ENCODE measurements around the gene KAT7. TPM values are rescaled to one million over a fixed set of nuclear protein-coding genes. Genes with fewer than 3 reads are reported as not detected.

Gene KAT7
- total and polyA plus RNA-seq, 4 donors, result 8.7 to 87.5 (median 35.7) TPM

DNA sequence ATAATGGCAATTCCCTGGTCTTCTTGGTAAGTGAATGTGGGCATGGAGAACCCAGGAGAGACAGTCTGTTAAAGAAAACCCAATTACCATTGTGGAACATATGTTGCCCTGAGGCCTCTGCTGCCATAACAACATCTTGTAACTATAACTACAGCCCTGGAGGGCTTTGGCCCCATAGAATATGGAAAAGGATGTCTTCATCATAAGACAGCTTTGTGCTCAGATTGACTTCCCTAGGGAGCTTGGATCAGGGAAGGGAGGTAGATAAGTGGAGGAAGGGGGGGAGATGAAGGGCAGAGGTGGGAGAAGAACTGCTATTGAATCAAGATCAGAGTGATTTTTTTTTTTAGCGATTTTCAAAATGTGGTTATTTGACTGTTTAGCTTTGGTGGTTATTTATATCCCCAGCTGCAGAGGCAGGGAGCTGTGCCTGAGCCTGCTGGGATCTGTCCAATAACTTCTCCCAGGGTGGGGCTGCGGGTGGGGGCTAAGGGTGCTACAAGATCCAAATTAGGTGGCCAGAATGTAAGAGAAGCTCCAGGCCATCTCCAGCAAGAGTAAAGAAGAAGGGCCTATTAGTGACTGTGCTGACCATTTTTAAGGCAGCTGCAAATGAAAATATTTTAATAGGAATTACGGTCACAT, 5.3 kb upstream of the KAT7 start:
- Histone ChIP-seq H3K27ac (ENCODE audit: low read depth in 1 of 2, low read length in 1 of 2) (peak overlapping the region in 1 of 2 donors; percentile 52), H3K36me3 (ENCODE audit: control insufficient read depth in 4 of 4, insufficient read depth in 4 of 4, low read length in 4 of 4) (no peaks in the 10 kb centered on the region), H3K4me3 (no peak overlapping the region), H3K9ac (ENCODE audit: insufficient read depth in 1 of 2, low read length in 2 of 2) (no peak overlapping the region), H3K27me3 (ENCODE audit: control insufficient read depth in 3 of 3, insufficient read depth in 3 of 3, low read length in 2 of 3) (no peaks in the 10 kb centered on the region), H3K9me3 (ENCODE audit: control insufficient read depth in 4 of 4, insufficient read depth in 3 of 4, low read length in 3 of 4) (no peaks in the 10 kb centered on the region), H3K4me1 (ENCODE audit: control insufficient read depth in 5 of 5, insufficient read depth in 5 of 5, low read length in 5 of 5) (peaks cover 0 to 10% (median 4%) of the 10 kb centered on the region in 5 donors)
- DNase-seq, result peak in 2 of 3 donors; percentile 23 to 33
- 55 to 64% methylated on average over 3 of the region's 3 CpGs for WGBS, 2 donors
- ATAC-seq (ENCODE audit: insufficient read depth, low FRiP score), result no peak
- TF ChIP-seq, protein P1, sequence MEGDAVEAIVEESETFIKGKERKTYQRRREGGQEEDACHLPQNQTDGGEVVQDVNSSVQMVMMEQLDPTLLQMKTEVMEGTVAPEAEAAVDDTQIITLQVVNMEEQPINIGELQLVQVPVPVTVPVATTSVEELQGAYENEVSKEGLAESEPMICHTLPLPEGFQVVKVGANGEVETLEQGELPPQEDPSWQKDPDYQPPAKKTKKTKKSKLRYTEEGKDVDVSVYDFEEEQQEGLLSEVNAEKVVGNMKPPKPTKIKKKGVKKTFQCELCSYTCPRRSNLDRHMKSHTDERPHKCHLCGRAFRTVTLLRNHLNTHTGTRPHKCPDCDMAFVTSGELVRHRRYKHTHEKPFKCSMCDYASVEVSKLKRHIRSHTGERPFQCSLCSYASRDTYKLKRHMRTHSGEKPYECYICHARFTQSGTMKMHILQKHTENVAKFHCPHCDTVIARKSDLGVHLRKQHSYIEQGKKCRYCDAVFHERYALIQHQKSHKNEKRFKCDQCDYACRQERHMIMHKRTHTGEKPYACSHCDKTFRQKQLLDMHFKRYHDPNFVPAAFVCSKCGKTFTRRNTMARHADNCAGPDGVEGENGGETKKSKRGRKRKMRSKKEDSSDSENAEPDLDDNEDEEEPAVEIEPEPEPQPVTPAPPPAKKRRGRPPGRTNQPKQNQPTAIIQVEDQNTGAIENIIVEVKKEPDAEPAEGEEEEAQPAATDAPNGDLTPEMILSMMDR (IDR thresholded peaks at IDR 0.05; ENCODE audit: control extremely low read depth, extremely low read depth), result no peak

DNA sequence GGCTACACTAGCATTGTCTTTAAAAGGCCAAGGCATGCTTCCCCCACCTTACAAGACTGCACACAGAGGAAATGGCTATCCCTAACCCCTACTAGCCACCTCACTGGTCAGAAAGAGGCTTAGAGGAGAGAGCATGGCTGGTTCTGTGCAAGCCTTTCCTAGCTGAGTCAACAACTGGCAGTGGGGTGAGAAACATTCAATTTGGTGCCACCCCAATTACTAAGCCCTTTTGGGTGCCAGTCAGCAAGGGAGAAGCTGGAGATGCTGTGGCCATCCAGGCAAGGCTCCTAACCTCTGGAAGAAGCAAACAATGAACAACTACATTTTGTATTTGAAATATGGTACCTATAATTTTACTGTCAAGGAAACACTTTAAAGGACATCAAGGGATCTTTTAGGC, 4.7 kb upstream of the KAT7 start:
- no peak for DNase-seq
- H3K27me3 ChIP-seq (ENCODE audit: control insufficient read depth in 3 of 3, insufficient read depth in 3 of 3, low read length in 2 of 3), result no peaks in the 10 kb centered on the region

DNA sequence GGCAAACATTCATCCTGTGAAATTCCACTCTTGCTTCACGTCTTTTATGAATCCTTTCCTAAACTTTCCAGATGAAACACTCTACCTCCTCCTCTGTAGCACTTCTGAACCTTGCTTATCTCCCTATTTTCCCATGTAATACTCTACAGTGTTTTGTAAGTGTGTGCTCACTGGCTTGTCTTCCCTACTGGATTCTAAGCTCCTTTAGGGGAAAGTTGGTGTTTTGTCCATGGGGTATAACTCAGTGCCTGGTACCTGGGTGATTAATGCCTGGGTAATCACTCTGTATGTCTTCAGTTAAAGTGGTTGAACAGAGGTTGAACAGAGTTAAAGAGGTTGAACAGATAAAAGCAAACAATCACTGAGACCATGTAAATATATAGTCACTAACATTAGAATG, 3.8 kb upstream of the KAT7 start:
- Histone ChIP-seq H3K9ac (ENCODE audit: insufficient read depth in 1 of 2, low read length in 2 of 2) (no peak overlapping the region), H3K27ac (ENCODE audit: low read depth in 1 of 2, low read length in 1 of 2) (no peak overlapping the region), H3K36me3 (ENCODE audit: control insufficient read depth in 4 of 4, insufficient read depth in 4 of 4, low read length in 4 of 4) (peaks cover 0 to 4% (median 0%) of the 10 kb centered on the region in 4 donors), H3K9me3 (ENCODE audit: control insufficient read depth in 4 of 4, insufficient read depth in 3 of 4, low read length in 3 of 4) (no peaks in the 10 kb centered on the region), H3K27me3 (ENCODE audit: control insufficient read depth in 3 of 3, insufficient read depth in 3 of 3, low read length in 2 of 3) (no peaks in the 10 kb centered on the region), H3K4me3 (no peak overlapping the region), H3K4me1 (ENCODE audit: control insufficient read depth in 5 of 5, insufficient read depth in 5 of 5, low read length in 5 of 5) (peaks cover 0 to 13% (median 4%) of the 10 kb centered on the region in 5 donors)
- TF ChIP-seq, protein P1 (IDR thresholded peaks at IDR 0.05; ENCODE audit: control extremely low read depth, extremely low read depth), result no peak
- 74 to 76% methylated on average over 1 of the region's 1 CpG for WGBS, 2 donors
- DNase-seq, result no peak
- ATAC-seq (ENCODE audit: insufficient read depth, low FRiP score), result no peak

More for the DNA sequence above, 4.7 kb upstream of the KAT7 start:
- ATAC-seq (ENCODE audit: insufficient read depth, low FRiP score), result no peak
- H3K27ac ChIP-seq (ENCODE audit: low read depth in 1 of 2, low read length in 1 of 2), result peak overlapping the region in 1 of 2 donors; percentile 52
- H3K9ac ChIP-seq (ENCODE audit: insufficient read depth in 1 of 2, low read length in 2 of 2), result no peak overlapping the region
- TF ChIP-seq, protein P1 (IDR thresholded peaks at IDR 0.05; ENCODE audit: control extremely low read depth, extremely low read depth), result no peak
- H3K4me3 ChIP-seq, result no peak overlapping the region
- peaks cover 0 to 4% (median 0%) of the 10 kb centered on the region in 4 donors for H3K36me3 ChIP-seq (ENCODE audit: control insufficient read depth in 4 of 4, insufficient read depth in 4 of 4, low read length in 4 of 4)
- H3K4me1 ChIP-seq (ENCODE audit: control insufficient read depth in 5 of 5, insufficient read depth in 5 of 5, low read length in 5 of 5), result peaks cover 0 to 10% (median 4%) of the 10 kb centered on the region in 5 donors
- no peaks in the 10 kb centered on the region for H3K9me3 ChIP-seq (ENCODE audit: control insufficient read depth in 4 of 4, insufficient read depth in 3 of 4, low read length in 3 of 4)
